Stimulated activated CD4-positive, alpha-beta T cell treated with anti-CD3 and anti-CD28 coated beads, Interleukin-12 subunit alpha, Interleukin-12 subunit beta, amount 100 ng/mL, for 48 hours (primary cell): ENCODE data around the gene MEIOSIN.
"Not testable (repeated sequence)": the region's sequence is repeated elsewhere in the genome, so short reads cannot be mapped to it uniquely, and the experiment has no call there.

Experiments
- DNase-seq, 3 donors: peaks; one replicate each; pipeline ENCODE4 v3.0.0-alpha.2; 2020; ENCODE audit warnings: low read depth in 2 of 3, low spot score in 1 of 3

The MEIOSIN gene

GRCh38 chr19:45717983-45718650, 15.1 kb upstream of the MEIOSIN start:
- no peak for DNase-seq

GRCh38 chr19:45720065-45720464, 13.2 kb upstream of the MEIOSIN start:
- DNase-seq, result not testable (repeated sequence)

GRCh38 chr19:45728683-45729082, 4.6 kb upstream of the MEIOSIN start:
- not testable (repeated sequence) for DNase-seq

GRCh38 chr19:45729800-45730290, 3.4 kb upstream of the MEIOSIN start:
- peak in 2 of 3 donors; percentile 13 to 26 for DNase-seq

GRCh38 chr19:45730368-45731288, 2.6 kb upstream of the MEIOSIN start, which contains the start of gene FBXO46:
FBXO46 (minus strand) TSS chr19:45730896; CDS start chr19:45713495, 17,401 bp downstream.
- peak; percentile 90 to 95 (median 91) for DNase-seq

- no peak for DNase-seq
Measured at GRCh38 chr19:45739498-45740439, 6.5 kb downstream of the MEIOSIN start.

- DNase-seq, result no peak
Measured at GRCh38 chr19:45742969-45743368, 9.7 kb downstream of the MEIOSIN start.

GRCh38 chr19:45745606-45746005, 12.4 kb downstream of the MEIOSIN start:
- DNase-seq, result no peak

GRCh38 chr19:45746866-45747265, 13.6 kb downstream of the MEIOSIN start:
- DNase-seq, result no peak

GRCh38 chr19:45747513-45747912, 14.3 kb downstream of the MEIOSIN start:
- DNase-seq, result no peak

GRCh38 chr19:45751483-45751882, 18.2 kb downstream of the MEIOSIN start:
- DNase-seq, result not testable (repeated sequence)

GRCh38 chr19:45752639-45753038, 19.4 kb downstream of the MEIOSIN start:
- no peak for DNase-seq

GRCh38 chr19:45753548-45753947, 20.3 kb downstream of the MEIOSIN start:
- DNase-seq, result no peak

- DNase-seq, result no peak
Measured at GRCh38 chr19:45754323-45754722, 21.1 kb downstream of the MEIOSIN start.

GRCh38 chr19:45757695-45758094, 24.5 kb downstream of the MEIOSIN start:
- no peak for DNase-seq

GRCh38 chr19:45758921-45759320, 25.7 kb downstream of the MEIOSIN start:
- DNase-seq, result no peak

- DNase-seq, result no peak
Measured at GRCh38 chr19:45761714-45762113, 28.5 kb downstream of the MEIOSIN start.

- DNase-seq, result no peak
Measured at GRCh38 chr19:45762870-45763631, 29.8 kb downstream of the MEIOSIN start.

GRCh38 chr19:45763691-45764294, 30.6 kb downstream of the MEIOSIN start:
- DNase-seq, result no peak

- DNase-seq, result no peak
Measured at GRCh38 chr19:45764475-45764874, 31.2 kb downstream of the MEIOSIN start.
